SIG-M5 (cell line): ENCODE data around the gene DHX58.

ENCODE experiments used
- DNase-seq: peaks from one replicate; lab custom pipeline; 2025; lab: John Stamatoyannopoulos, UW

Gene DHX58

GRCh38 chr17:42110301-42111264 is 1.9 kb downstream of the DHX58 start:
- no peak for DNase-seq

DNA sequence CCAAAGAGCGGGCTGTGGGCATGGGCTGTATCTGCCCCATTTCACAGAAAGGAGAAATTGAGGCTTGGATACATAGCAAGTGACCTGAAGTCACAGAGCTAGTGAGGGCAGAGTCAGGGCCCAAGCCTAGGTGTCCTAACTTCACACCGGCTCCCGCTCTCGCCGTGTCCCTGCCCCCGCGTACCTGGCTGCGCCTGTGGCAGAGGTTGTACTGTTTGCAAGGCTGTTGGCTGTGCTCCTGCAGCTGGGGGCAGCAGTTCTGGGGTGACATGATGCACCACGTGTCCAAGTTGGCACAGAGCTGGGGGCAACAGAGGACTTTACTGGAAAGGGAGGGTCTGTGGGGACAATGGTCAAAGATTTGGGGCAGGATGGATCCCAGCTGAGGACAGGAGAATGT is 3.4 kb downstream of the DHX58 start:
- no peak for DNase-seq

GRCh38 chr17:42107597-42108576 is 4.6 kb downstream of the DHX58 start:
- DNase-seq, result no peak

DNA sequence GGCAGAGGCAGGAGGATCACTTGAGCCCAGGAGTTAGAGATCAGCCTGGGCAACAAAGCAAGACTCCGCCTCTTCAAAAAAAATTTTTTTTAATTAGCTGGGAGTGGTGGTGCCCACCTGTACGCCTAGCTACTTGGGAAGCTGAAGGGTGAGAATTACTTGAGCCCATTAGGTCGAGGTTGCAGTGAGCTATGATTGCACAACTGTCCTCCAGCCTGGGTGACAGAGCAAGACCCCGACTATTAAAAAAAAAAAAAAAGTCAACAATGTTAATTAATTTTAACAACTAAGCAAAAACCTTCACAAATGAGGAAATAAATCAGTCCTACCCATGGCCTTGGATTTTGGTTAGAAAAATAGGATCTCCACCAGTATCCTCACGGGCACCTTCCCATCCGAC is 5.4 kb downstream of the DHX58 start:
- no peak for DNase-seq

DNA sequence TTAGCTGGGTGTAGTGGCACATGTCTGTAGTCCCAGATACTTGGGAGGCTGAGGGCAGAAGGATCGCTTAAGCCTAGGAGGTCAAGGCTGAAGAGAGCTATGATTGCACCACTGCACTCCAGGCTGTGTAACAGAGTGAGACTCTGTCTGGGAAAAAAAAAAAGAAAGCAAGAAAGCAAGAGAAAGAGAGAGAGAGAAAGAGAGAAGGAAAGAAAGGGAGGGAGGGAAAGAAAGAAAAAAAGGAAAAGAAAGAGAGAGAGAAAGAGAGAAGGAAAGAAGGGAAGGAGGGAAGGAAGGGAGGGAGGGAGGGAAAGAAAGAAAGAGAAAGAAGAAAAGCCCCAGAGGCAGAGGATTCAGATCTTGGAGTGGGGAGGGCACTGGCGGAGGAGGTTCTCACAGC is 6.5 kb downstream of the DHX58 start:
- no peak for DNase-seq

DNA sequence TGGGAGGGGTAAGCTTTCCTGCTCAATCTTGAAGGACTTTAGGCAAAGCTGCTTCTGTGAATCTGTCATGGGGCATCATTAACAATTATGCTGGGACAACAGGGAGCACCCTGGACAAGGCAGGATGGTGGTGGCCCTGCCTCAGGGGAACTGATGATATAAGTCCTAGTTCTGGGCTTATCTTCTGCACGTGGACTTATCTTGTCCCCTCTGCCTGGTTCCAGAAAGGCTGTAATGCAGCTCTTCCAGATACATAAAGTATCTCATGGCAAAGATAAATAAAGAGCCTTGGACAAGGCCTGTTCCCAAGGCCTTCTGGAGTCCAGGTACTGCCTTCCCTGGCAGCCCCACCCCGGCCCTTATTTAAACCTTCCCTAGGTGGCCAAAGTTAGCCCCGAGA is 8.2 kb downstream of the DHX58 start:
- DNase-seq, result no peak

- no peak for DNase-seq
Measured at GRCh38 chr17:42103221-42103954, 9.1 kb downstream of the DHX58 start.

GRCh38 chr17:42101513-42102292 is 10.8 kb downstream of the DHX58 start:
- DNase-seq, result no peak

GRCh38 chr17:42098730-42099399 is 13.6 kb downstream of the DHX58 start:
- no peak for DNase-seq

DNA sequence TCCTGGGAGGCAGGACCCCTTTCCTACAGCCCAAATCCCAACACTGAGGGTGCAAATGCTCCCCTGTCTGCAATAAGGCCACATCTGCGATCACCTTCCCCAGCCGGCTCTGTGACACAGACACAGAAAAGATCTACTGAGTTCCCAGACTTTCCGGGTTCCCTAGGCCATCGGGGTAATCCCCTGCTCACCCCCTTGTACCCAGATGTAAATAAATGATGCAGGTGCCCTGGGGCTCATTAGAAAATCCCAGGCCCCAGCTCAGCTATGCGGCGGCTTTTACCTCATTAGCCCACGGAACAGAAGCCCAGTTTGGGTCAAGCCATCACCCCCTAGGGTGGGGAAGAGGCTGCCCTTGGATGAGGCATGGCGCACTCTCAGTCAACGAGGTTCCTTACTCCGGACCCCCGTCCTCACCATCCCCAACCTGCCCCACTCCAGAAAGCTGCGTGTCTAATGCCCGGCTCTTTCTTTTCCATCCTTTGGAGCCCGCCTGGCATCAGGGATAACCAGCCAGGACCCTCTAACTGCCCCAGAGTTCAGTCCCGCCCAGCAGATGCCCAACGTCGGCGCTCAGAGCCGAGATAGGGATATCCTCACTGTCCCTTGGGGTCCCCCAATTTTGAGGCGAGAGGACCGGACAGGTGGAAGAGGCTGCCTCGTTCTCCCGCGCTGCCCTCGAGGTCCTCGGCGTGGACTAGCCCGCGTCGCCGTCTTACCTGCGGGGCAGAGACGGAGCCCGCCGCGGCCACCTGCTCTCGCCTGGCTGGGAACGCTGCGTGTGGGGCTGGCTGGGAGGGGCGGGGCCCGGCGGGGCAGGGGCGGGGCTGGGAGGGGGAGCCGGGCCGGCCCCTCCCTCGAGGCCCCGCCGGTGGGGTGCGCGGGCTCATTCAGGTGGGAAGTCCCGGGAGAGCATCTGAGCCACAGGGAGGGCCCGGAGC is 14.6 kb downstream of the DHX58 start, which contains the start of gene ZNF385C:
TSS of gene ZNF385C (minus strand) at position 783 of the 941 bp plus-strand sequence. CDS start 35,417 bp downstream, outside the sequence.
- no peak for DNase-seq

- no peak for DNase-seq
Measured at GRCh38 chr17:42096360-42097111, 16.0 kb downstream of the DHX58 start.

DNA sequence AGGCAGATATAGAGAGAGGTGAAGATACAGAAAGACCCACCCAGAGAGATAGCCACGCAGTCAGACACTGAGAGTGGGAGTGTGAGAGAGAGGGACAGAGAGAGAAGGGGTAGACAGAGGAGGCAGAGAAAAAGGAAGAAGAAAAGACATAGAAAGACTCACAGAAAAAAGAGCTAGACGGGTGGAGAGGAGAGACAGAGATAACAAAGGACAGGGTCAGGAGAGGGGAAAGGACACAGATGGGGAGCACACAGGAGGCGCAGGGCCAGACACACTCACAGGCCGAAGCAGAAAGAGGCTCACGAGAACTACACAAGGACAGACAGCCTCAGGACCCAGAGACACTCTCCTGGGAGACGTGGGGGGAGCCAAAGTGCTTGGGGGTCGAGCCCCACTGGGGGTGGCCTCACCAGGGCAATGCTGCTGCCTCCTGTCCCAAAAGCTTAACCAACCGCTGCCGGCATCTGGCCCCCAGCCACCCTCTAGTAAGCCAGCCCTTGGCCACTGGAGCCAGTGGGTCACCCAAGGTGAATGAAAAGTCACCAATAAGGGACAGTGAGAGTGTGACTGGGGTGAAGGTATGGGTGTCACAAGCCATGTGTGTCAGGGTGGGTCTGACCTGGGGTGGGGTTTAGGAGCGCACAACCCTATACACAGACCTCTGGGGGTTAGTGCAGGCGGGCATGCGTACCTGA is 18.0 kb downstream of the DHX58 start:
- DNase-seq, result no peak

DNA sequence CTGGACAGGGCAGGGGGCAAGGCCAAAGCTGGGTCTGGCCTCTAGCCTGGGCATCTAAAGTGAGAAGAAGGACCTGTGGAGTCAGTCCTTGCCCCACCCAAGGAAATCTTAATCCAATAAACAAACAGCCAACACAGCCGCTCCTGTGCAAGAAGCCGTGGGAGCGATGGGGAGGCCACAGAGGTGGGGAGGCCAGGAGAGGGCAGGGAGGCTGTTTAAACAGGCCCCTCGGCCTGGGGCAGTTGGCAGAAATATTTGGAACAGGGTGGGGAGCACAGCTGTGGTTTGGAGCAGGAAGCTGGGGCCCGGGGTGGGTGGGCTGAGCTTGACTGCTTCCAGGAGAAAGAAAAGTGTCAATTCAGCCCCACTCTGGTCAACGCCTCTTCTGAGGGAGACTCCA is 19.6 kb downstream of the DHX58 start:
- DNase-seq, result no peak

GRCh38 chr17:42090964-42091790 is 21.3 kb downstream of the DHX58 start:
- no peak for DNase-seq

DNA sequence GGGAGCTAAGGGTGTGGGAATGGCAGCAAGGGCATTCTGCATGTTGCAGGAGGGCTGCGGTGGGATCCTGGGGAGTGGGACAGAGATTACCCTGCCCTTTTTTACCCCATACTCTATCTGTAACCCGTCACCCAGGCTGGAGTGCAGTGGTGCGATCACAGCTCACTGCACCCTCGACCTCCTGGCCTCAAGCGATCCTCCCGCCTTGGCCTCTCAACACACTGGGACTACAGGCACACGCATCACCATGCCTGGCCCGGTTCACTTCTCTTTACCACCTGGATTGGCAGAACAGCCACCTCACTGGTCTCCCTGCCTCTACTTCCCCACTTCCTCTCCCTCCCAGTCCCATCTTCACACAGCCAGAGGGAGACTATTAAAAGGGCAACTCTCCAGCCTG is 23.8 kb downstream of the DHX58 start:
- no peak for DNase-seq

DNA sequence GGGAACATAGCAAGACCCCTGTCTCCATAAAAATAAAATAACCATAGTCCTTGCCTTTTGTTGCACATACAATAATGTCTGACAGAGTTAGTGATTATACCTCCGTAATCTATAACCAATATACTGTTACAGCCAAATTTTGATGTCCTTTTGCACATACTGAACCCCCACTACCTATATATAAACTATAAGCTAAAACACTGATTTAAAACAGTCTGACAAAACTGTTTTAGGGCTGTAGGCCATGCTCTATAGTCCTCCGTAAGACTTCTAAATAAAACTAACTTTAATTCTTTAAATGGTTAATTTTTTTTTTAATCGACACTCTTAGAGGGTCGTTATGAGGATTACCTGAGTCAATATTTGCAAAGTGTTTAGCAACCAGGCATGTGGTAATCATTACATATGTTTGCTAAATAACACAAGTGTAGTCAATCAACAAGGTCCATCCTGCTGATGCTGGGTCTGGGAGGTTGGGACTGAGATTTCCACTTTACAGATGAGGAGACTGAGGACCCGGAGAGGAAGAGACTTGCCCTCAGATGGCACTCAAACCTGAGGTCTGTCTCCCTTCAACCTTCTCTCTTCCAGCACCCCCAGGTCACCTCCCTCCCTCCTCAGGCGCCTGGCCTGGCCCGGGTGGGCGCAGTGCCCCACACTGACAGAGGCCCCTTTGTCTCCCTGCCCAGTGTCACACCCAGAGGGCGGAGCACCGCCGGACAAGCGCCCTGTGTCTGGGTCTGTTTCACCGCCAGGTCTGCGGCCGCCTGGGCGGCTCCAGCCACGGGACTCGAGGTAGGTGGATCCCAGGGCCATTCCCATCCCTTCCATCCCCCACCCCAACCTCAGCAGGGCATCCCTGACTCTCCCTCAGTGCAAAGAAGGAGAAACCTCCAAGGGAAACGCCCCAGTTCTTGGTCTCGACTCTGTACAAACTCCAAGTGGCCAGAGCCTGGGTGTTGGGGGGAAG is 24.5 kb downstream of the DHX58 start:
- no peak for DNase-seq
